GM19455 (cell line): ENCODE results near the gene HBEGF.

Experiments
- ATAC-seq: cut with Tn5 transposase; IDR thresholded peaks from one replicate; pipeline ENCODE4 v1.9.1; 2021; ENCODE audit not compliant: unreplicated experiment

HBEGF gene

GRCh38 chr5:140309706-140310249 lies 36.6 kb downstream of the HBEGF start:
- no peak for ATAC-seq

- ATAC-seq = no peak
Measured at GRCh38 chr5:140305471-140305870, 40.9 kb downstream of the HBEGF start.

- ATAC-seq = no peak
Measured at GRCh38 chr5:140303966-140304365, 42.4 kb downstream of the HBEGF start.

- peak; percentile 95 for ATAC-seq
Measured at GRCh38 chr5:140302786-140303639, 43.4 kb downstream of the HBEGF start, which contains the start of gene PFDN1. Gene PFDN1, minus strand, starts transcription at chr5:140303101. Its CDS starts 28 bp downstream, at chr5:140303073.

- no peak for ATAC-seq
Measured at GRCh38 chr5:140301136-140301535, 45.3 kb downstream of the HBEGF start.

GRCh38 chr5:140299056-140299455 lies 47.3 kb downstream of the HBEGF start:
- no peak for ATAC-seq

GRCh38 chr5:140298183-140298601 lies 48.2 kb downstream of the HBEGF start:
- ATAC-seq = no peak

- ATAC-seq = no peak
Measured at GRCh38 chr5:140297283-140297682, 49.1 kb downstream of the HBEGF start.

- ATAC-seq = no peak
Measured at GRCh38 chr5:140296289-140296688, 50.1 kb downstream of the HBEGF start.

- ATAC-seq = no peak
Measured at GRCh38 chr5:140295414-140295813, 51.0 kb downstream of the HBEGF start.

GRCh38 chr5:140294753-140295152 lies 51.6 kb downstream of the HBEGF start:
- no peak for ATAC-seq

- ATAC-seq = no peak
Measured at GRCh38 chr5:140293849-140294100, 52.6 kb downstream of the HBEGF start.

GRCh38 chr5:140293091-140293848 lies 53.1 kb downstream of the HBEGF start:
- no peak for ATAC-seq

- ATAC-seq = no peak
Measured at GRCh38 chr5:140292212-140293036, 54.0 kb downstream of the HBEGF start.

GRCh38 chr5:140287801-140288521 lies 58.4 kb downstream of the HBEGF start:
- no peak for ATAC-seq

GRCh38 chr5:140286424-140286823 lies 60.0 kb downstream of the HBEGF start:
- ATAC-seq = no peak

GRCh38 chr5:140284013-140284412 lies 62.4 kb downstream of the HBEGF start:
- ATAC-seq = no peak
